AG09309 (cell line): Measurements from ENCODE around the gene WAC.

Experiments
- DNase-seq: peaks from one replicate; pipeline ENCODE4 v3.0.0-alpha.2; 2010; ENCODE audit warnings: low read depth
- H3K4me3 ChIP-seq: 2 replicates; pipeline ENCODE4 v1.5.1; 2011; ENCODE audit warnings: mild to moderate bottlenecking, low read depth, low read length, moderate library complexity; ENCODE audit not compliant: control insufficient read depth
- CTCF ChIP-seq: IDR thresholded peaks from 2 replicates; pipeline ENCODE4 v1.5.1; 2011; ENCODE audit warnings: mild to moderate bottlenecking, low read depth, low read length, inconsistent platforms; ENCODE audit not compliant: insufficient read depth, control insufficient read depth; ENCODE audit errors: missing control alignments

The WAC gene

GRCh38 chr10:28616514-28616913 is 83.6 kb downstream of the WAC start:
- DNase-seq: no peak
- H3K4me3 ChIP-seq: no peak overlapping the region
- no peak for TF ChIP-seq CTCF

GRCh38 chr10:28619455-28619854 is 86.5 kb downstream of the WAC start:
- no peak for TF ChIP-seq CTCF
- no peak for DNase-seq
- H3K4me3 ChIP-seq: no peak overlapping the region

- no peak for TF ChIP-seq CTCF
- no peak for DNase-seq
- H3K4me3 ChIP-seq: no peak overlapping the region
These were observed 87.3 kb downstream of the WAC start for GRCh38 chr10:28620251-28620650.

GRCh38 chr10:28623483-28623882 is 90.6 kb downstream of the WAC start:
- DNase-seq: no peak
- no peak overlapping the region for H3K4me3 ChIP-seq
- no peak for TF ChIP-seq CTCF

GRCh38 chr10:28624351-28624750 is 91.4 kb downstream of the WAC start:
- DNase-seq: no peak
- no peak for TF ChIP-seq CTCF
- H3K4me3 ChIP-seq: no peak overlapping the region

GRCh38 chr10:28627102-28627501 is 94.2 kb downstream of the WAC start:
- no peak overlapping the region for H3K4me3 ChIP-seq
- TF ChIP-seq CTCF: no peak
- DNase-seq: no peak
